HG03196 (cell line): ENCODE results near the gene TMF1.

Experiments used
- ATAC-seq: cut with Tn5 transposase; IDR thresholded peaks from one replicate; pipeline ENCODE4 v1.9.1; 2021; ENCODE audit not compliant: unreplicated experiment

The TMF1 gene

DNA sequence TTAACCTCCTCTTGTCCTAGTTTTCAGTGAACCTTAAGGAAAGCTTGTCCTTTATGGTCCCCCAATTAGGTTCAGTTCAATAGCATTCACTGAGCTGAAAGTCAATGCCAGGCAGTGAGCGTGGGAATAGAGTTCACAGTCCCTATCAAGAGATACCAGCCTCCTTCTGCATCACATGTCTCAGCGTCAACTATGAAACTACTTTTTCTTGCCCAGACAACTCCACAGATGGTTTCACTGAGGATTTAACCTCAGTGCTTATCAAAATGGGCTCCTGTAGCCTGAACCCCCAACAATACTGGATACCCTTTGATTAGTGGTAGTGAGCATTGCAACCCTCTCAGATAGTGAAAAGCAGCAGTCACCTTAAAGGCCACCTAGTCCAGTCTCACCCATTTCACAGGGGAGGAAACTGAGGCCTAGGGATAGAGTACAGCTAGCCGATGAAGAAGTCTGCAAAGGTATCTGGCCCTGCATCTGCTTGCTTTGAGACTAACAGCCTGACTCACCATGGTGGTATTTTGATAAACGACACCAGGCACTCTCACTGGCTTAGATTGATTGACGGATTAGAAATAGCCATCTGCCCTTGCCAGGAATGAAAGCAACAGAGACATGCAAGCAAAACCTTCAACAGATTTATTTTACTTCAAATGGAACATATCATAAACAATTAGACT, 29.6 kb upstream of the TMF1 start:
- ATAC-seq: no peak

GRCh38 chr3:69080233-69080920, 28.2 kb upstream of the TMF1 start, which contains the start of gene UBA3:
Gene UBA3, minus strand, starts transcription at chr3:69080365. Its CDS starts 12 bp downstream, at chr3:69080353.
- ATAC-seq: peak; percentile 41

GRCh38 chr3:69079269-69080159, 27.4 kb upstream of the TMF1 start:
- ATAC-seq: no peak

DNA sequence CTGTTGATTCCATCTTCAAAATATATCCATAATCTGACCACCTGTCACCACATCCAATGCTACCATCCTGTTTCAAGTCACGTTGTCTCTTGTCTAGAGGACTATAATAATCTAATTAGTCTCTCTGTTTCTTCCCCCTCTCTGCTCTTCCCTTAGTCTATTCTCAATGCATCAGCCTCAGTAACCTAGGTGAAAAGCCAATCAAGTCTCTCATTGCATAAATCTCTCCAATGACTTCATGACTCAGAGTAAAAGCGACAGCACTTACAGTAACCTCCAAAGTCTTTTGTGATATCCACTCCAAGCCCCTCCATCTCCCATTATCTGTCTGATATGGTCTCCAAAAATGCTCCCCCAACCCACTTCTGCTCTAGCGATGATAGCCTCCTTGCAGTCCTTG, 20.8 kb upstream of the TMF1 start:
- ATAC-seq: no peak

DNA sequence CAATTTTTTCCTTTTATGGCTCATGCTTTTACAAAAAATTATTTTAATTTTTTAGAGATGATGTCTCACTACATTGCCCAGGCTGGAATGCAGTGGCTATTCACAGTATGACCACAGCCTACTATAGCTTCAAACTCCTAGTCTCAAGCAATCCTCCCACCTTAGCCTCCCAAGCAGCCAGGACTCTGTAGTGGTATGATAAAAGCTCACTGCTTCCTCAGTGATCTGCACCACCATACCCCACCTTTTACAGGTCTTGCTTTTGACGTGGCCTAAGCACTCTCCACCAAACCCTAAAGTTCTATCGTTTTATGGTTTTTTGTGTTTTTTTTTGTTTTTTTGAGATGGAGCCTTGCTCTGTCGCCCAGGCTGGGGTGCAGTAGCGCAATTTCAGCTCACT, 14.0 kb upstream of the TMF1 start:
- no peak for ATAC-seq

- no peak for ATAC-seq
These were observed 13.3 kb upstream of the TMF1 start for GRCh38 chr3:69065318-69065964.

DNA sequence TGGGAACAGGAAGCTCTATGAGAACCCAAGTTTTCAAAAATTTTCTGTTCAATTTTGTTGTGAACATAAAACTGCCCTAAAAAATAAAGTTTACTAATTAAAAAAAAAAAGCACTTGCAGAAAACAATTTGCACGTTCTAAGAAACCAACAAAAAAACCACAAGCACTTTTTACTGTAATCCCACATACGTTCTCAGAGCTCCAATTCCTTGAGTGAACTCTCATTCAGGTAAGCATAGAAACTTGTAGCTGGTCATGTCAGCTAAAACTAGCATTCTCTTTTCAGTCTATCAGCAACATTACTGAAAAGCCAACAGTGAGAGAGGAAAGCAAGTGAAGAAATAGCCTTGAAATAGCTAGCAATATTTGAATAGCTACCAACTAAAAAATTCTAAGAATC, 11.5 kb upstream of the TMF1 start:
- no peak for ATAC-seq

DNA sequence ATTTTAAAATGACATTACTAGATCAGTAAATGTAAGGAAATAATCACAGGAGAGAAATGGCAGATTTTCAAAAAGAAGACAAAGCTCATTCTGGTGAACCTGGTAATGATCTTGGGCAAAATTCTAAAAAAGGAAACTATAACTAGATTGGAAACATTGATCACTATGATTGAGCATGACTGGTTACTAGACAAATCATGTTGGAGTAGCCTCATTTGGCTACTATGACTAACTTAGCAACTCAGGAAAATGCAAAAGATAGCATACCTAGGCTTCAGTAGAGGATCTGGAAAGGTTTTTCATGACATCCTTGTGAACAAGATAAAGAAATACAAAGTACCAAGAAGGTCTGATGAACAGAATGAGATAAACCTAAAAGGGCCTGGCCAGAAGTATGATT, 7.6 kb upstream of the TMF1 start:
- ATAC-seq: no peak

GRCh38 chr3:69058947-69059224, 6.8 kb upstream of the TMF1 start:
- no peak for ATAC-seq

DNA sequence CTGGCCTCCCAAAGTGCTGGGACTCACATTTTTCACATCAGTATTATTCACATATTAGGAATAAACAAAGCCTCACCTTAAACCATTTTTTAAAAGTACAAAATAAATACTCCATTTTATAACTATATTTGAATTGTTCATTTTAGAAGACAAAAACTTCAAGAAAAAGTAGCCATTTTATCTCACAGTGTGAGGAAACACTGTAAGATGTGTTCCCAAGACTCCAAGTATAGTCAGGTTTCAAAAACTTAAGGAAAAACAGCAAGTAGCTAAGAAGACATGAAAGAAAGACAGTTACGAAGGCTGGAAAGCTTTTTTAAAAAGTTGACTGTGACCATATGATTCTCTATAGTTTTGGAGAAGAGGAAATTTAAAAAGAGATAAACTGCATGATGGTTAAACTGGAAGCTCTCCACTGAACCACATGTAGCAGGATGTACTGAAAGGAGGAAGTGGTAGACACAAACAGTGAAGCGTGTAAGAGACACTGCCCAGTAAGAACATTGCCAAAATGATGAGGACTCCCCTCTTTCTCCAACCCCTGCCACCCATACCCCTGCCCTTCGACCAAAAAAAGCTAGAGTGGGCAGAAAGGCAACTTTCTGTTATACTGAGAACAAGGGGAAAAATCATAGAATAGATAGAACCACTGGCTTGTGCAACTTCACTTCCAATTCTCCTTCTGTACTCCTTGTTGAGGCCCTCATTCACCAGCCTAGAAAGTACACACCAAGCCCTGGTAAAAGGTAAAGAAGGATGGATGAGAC, 6.2 kb upstream of the TMF1 start:
- peak; percentile 94 for ATAC-seq

DNA sequence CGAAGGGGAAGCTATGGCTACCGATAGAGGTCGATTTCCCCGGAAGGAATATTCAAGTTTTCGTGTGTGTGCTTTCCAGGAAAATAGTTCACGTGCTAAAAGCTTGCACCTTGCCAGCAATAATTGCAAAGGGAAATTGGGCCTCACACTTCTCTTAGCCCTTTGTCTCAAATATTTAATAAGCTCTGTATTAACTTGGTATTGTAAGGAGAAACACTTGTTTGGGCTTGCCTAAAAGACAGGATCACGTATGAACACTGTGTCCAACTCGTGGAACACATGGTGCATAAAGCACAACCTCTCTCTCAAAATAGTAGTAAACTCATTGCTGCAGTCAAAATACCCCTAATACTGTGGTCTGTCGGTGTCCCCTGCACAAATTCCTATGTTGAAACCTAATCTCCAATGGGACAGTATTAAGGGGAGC, 352 bp upstream of the TMF1 start:
- peak; percentile 12 for ATAC-seq

- no peak for ATAC-seq
These were observed 3.1 kb downstream of the TMF1 start for GRCh38 chr3:69048990-69049389.

- no peak for ATAC-seq
These were observed 7.5 kb downstream of the TMF1 start for GRCh38 chr3:69044608-69045007.

DNA sequence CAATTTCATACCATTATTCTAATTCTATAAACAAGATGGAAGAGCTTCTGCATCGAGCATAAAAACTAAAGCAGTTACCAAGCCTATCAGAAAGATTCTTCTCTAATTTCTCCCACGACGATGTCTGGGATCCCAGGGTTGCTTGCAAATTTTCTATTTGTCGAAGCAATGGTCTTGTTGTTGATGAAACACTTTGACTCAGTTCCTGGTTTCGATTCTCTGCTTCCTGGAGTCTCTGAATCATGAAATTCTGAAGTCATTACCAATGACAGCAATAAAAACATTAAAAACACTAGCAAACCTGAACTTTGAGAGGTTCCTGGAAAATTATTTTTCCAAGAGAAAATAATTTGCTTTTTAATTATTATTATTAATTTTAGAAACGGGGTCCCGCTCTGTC, 18.7 kb downstream of the TMF1 start:
- ATAC-seq: no peak

- no peak for ATAC-seq
These were observed 19.4 kb downstream of the TMF1 start for GRCh38 chr3:69032737-69033136.

DNA sequence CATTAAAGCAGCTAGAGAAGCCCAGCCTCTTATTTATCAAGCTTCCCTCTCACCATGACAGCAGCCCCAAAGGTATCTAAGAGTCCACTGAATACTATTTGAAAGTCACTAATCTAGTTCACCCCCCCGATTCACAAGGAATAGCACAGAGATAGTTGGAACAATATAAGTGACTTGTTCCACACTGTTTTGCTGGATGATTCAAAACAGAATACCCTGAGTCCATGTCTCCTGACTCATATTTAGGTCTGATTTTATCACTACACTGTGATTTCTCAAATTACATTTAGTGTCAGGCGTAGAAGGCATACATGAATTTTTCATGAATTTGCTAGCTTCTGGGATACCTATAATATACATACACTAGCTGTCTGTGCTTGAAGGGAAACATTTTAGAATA, 20.0 kb downstream of the TMF1 start:
- ATAC-seq: no peak

GRCh38 chr3:69031635-69032034, 20.5 kb downstream of the TMF1 start:
- no peak for ATAC-seq

DNA sequence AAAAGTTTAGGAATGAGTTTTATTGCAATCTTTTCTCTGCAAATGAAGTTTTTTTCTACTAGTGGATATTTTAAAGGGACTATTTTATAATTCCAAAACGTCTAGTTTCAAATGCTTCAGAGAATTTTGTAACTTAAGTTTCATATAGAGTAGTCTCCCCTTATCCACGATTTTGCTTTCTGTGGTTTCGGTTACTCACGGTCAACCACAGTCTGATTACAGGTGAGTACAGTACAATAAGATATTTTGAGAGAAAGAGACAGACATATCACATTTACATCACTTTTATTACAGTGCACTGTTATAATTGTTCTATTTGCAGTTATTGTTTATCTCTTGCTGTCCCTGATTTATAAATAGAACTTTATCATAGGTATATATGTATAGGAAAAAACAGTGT, 31.3 kb downstream of the TMF1 start:
- ATAC-seq: no peak

GRCh38 chr3:69020424-69020823, 31.7 kb downstream of the TMF1 start:
- ATAC-seq: no peak

- ATAC-seq: no peak
These were observed 35.2 kb downstream of the TMF1 start for GRCh38 chr3:69016901-69017300.

- ATAC-seq: no peak
These were observed 36.0 kb downstream of the TMF1 start for GRCh38 chr3:69016102-69016501.
